Dendritic cell treated with granulocyte-macrophage colony-stimulating factor and Interleukin-4, amounts not matched to agents 40 ng/mL and 50 ng/mL, for 4 days (primary cell): ENCODE data around the gene KIF2A.

Experiments used
- H3K27ac Mint-ChIP-seq: one replicate; pipeline ENCODE4 v1.8.0; 2022; ENCODE audit warnings: mild to moderate bottlenecking, mixed read lengths
- H3K27me3 Mint-ChIP-seq: one replicate; pipeline ENCODE4 v1.8.0; 2022; ENCODE audit warnings: mild to moderate bottlenecking, mixed read lengths
- H3K36me3 Mint-ChIP-seq: one replicate; pipeline ENCODE4 v1.8.0; 2022; ENCODE audit warnings: low read depth, mixed read lengths
- H3K4me1 Mint-ChIP-seq: one replicate; pipeline ENCODE4 v1.8.0; 2022; ENCODE audit warnings: low read depth, mixed read lengths
- H3K4me3 Mint-ChIP-seq: one replicate; pipeline ENCODE4 v1.8.0; 2022; ENCODE audit warnings: mild to moderate bottlenecking, moderate library complexity, mixed read lengths
- H3K9me3 Mint-ChIP-seq: one replicate; pipeline ENCODE4 v1.8.0; 2022; ENCODE audit warnings: mixed read lengths
- intact Hi-C: fragments of 100-400 bp; cut with micrococcal nuclease; formaldehyde crosslinking; loops from one replicate; pipeline ENCODE4 v1.15.0; 2022

Gene KIF2A

GRCh38 chr5:62305715-62306322 is at the start of gene KIF2A:
Gene KIF2A, plus strand, starts transcription at chr5:62306206. Its CDS starts 267 bp downstream, at chr5:62306473.
- peak within 1 kb of the TSS; percentile 87 for H3K27ac Mint-ChIP-seq
- H3K9me3 Mint-ChIP-seq = no peaks in the 10 kb centered on the region
- intact Hi-C loops = loop anchor here (1.0 to 5.0 kb wide), 5 partner anchors 46 to 1359 kb away; partner anchors contain the start of genes DIMT1, ERCC8, IPO11 and NDUFAF2
- peaks cover 12% of the 10 kb centered on the region for H3K36me3 Mint-ChIP-seq
- peak within 1 kb of the TSS; percentile 89 for H3K4me3 Mint-ChIP-seq
- H3K27me3 Mint-ChIP-seq = no peaks in the 10 kb centered on the region
- peaks cover 30% of the 10 kb centered on the region for H3K4me1 Mint-ChIP-seq

GRCh38 chr5:62257020-62257367 is 49.0 kb upstream of the KIF2A start:
- H3K9me3 Mint-ChIP-seq = peaks cover 14% of the 10 kb centered on the region

DNA sequence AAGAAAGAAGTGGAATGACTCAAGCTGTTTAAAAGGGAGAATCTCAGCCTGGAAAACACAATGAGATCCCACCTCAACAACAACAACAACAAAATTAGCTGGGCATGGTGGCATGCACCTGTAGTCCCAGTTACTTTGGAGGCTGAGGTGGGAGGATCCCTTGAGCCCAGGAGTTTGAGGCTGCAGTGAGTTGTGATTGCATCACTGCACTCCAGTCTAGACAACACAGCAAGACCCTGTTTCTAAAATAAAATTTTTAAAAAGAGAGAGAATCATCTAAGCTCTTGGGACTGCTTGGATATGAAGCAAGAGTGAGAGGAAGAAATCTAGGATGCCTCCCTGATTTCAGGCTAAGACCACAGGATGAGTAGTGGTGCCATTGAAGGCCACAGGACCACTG is 47.4 kb upstream of the KIF2A start:
- Mint-ChIP-seq H3K4me3 (no peak overlapping the region), H3K4me1 (peaks cover 17% of the 10 kb centered on the region), H3K36me3 (no peaks in the 10 kb centered on the region), H3K27ac (no peak overlapping the region), H3K27me3 (no peaks in the 10 kb centered on the region), H3K9me3 (no peaks in the 10 kb centered on the region)
- intact Hi-C loops = no loop called here

More at GRCh38 chr5:62257020-62257367, 49.0 kb upstream of the KIF2A start:
- Mint-ChIP-seq H3K4me3 (no peak overlapping the region), H3K27ac (no peak overlapping the region), H3K27me3 (no peaks in the 10 kb centered on the region), H3K36me3 (no peaks in the 10 kb centered on the region), H3K4me1 (peaks cover 17% of the 10 kb centered on the region)
- intact Hi-C loops = no loop called here

DNA sequence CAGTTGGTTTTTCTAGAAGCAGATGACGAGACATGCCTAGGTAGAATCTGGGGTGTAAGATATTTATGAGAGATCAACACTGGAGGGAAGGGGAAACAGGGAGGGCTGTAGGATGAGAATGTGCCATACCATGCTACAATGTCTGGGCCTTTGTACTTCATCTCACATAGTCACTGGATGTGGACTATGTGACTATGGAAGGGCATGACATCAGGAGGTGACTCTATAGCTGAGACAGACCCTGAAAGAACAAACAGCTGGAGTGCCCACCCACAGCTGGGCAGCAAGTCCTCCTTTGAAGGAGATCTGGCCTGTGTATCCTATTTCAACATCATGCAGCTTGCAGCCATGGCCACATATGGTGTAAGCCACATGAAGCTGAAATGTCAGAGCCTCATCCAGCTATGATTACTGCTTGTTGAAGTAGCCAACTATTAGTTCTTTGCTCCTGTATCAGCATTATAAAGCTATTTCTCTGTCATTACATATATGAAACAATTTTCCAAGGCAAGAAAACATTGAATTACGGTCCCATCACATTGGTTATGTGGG is 46.2 kb upstream of the KIF2A start:
- H3K27ac Mint-ChIP-seq = no peak overlapping the region

DNA sequence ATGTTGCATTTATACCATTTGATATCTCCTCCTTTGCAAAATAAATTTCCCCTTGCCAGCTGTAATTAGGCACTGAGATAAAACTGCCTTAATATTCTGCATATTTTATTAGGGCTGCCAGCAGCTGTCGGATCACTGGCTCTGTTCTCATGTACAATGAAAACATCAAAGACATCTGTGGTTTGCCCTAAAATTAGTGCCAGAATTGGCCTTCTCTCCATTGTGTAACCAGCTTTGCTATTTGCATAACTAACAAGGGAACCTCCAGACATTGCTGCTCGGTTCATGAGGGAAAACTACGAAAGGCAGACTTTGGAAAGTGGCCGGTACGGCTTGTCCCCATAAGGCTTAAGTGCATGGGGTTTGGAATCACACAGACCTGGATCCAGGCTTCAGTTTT is 45.5 kb upstream of the KIF2A start:
- intact Hi-C loops = no loop called here
- no peaks in the 10 kb centered on the region for H3K9me3 Mint-ChIP-seq
- H3K4me1 Mint-ChIP-seq = peaks cover 17% of the 10 kb centered on the region
- H3K36me3 Mint-ChIP-seq = no peaks in the 10 kb centered on the region
- no peak overlapping the region for H3K4me3 Mint-ChIP-seq
- H3K27me3 Mint-ChIP-seq = no peaks in the 10 kb centered on the region
- no peak overlapping the region for H3K27ac Mint-ChIP-seq

More for the DNA sequence above, 46.2 kb upstream of the KIF2A start:
- H3K36me3 Mint-ChIP-seq = no peaks in the 10 kb centered on the region
- H3K9me3 Mint-ChIP-seq = no peaks in the 10 kb centered on the region
- intact Hi-C loops = no loop called here
- H3K27me3 Mint-ChIP-seq = no peaks in the 10 kb centered on the region
- peaks cover 17% of the 10 kb centered on the region for H3K4me1 Mint-ChIP-seq
- H3K4me3 Mint-ChIP-seq = no peak overlapping the region

GRCh38 chr5:62263401-62263800 is 42.6 kb upstream of the KIF2A start:
- Mint-ChIP-seq H3K4me1 (peaks cover 11% of the 10 kb centered on the region), H3K4me3 (no peak overlapping the region), H3K36me3 (no peaks in the 10 kb centered on the region), H3K9me3 (no peaks in the 10 kb centered on the region), H3K27me3 (no peaks in the 10 kb centered on the region), H3K27ac (no peak overlapping the region)
- intact Hi-C loops = no loop called here

GRCh38 chr5:62265648-62266112 is 40.3 kb upstream of the KIF2A start:
- Mint-ChIP-seq H3K4me1 (peaks cover 7% of the 10 kb centered on the region), H3K4me3 (no peak overlapping the region), H3K27ac (no peak overlapping the region), H3K36me3 (no peaks in the 10 kb centered on the region), H3K9me3 (no peaks in the 10 kb centered on the region), H3K27me3 (no peaks in the 10 kb centered on the region)
- intact Hi-C loops = no loop called here

- Mint-ChIP-seq H3K27me3 (no peaks in the 10 kb centered on the region), H3K4me1 (no peaks in the 10 kb centered on the region), H3K4me3 (no peak overlapping the region), H3K36me3 (no peaks in the 10 kb centered on the region), H3K27ac (no peak overlapping the region), H3K9me3 (no peaks in the 10 kb centered on the region)
- intact Hi-C loops = no loop called here
Measured at GRCh38 chr5:62266573-62266972, 39.4 kb upstream of the KIF2A start.

- Mint-ChIP-seq H3K4me3 (no peak overlapping the region), H3K27me3 (no peaks in the 10 kb centered on the region), H3K9me3 (peaks cover under 1% of the 10 kb centered on the region), H3K36me3 (no peaks in the 10 kb centered on the region), H3K4me1 (no peaks in the 10 kb centered on the region), H3K27ac (no peak overlapping the region)
- intact Hi-C loops = no loop called here
Measured at GRCh38 chr5:62268234-62268633, 37.8 kb upstream of the KIF2A start.

DNA sequence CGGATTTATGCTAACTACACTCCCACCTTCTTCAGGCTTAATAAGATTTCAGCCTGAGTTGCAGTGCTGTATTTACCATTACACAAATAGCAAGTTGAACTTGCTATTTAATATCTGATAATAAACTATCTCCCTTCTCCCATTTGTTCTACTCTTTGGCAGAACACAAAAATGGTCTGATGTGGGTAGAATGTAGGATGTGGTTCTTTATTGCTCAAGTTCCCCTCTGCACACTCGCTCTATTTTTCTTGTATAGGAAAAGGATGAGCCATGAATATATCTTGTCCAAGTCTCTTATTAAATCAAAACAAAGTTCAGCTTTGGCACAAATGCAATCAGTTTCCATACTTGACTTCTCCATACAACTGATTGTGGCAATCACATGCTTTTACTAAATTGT is 37.2 kb upstream of the KIF2A start:
- Mint-ChIP-seq H3K36me3 (no peaks in the 10 kb centered on the region), H3K4me3 (no peak overlapping the region), H3K4me1 (no peaks in the 10 kb centered on the region), H3K27ac (no peak overlapping the region), H3K27me3 (no peaks in the 10 kb centered on the region), H3K9me3 (peaks cover 6% of the 10 kb centered on the region)
- intact Hi-C loops = no loop called here

- H3K36me3 Mint-ChIP-seq = no peaks in the 10 kb centered on the region
- no peaks in the 10 kb centered on the region for H3K4me1 Mint-ChIP-seq
- no peaks in the 10 kb centered on the region for H3K27me3 Mint-ChIP-seq
- no peak overlapping the region for H3K4me3 Mint-ChIP-seq
- intact Hi-C loops = no loop called here
- peaks cover 8% of the 10 kb centered on the region for H3K9me3 Mint-ChIP-seq
- H3K27ac Mint-ChIP-seq = no peak overlapping the region
Measured at GRCh38 chr5:62271370-62271769, 34.6 kb upstream of the KIF2A start.

DNA sequence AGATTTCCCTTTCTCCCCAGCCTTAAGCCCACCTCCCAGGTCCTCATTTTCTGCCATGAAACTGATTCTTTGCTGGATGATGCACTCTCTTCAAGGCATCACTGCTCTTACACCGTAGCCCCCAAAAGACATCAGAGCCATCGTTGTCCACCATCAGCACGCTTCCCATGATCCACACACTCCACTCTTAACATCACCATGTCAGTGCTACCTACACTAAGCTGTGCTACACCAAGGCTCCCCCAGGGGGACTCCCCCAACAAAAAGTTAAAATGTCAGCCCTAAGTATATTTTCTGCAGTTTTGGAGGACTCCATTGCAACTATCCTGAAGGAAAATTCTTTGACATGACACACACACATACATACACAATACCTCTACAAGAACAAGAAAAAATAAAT is 34.1 kb upstream of the KIF2A start:
- peaks cover 8% of the 10 kb centered on the region for H3K9me3 Mint-ChIP-seq
- no peaks in the 10 kb centered on the region for H3K27me3 Mint-ChIP-seq
- intact Hi-C loops = no loop called here
- no peaks in the 10 kb centered on the region for H3K36me3 Mint-ChIP-seq
- no peaks in the 10 kb centered on the region for H3K4me1 Mint-ChIP-seq
- H3K27ac Mint-ChIP-seq = no peak overlapping the region
- no peak overlapping the region for H3K4me3 Mint-ChIP-seq

DNA sequence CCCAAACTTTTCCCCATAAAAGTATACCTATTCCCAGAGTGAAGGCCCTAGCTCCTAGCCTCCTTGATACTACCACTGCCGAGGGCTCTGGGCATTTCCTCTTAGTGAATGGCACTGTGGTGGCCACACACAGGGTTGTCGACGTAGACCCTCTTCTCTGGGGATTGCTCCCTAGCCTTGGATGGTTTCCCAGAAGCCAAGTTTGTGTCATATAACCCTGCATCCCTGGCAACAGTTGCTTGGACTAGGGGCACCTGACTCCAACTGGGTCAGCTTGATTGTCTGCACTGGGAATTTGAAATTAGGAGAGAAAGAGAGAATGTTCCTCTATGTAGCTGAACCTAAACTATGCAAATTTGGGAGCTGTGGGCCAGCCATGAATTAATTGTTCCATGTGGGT is 32.3 kb upstream of the KIF2A start:
- no peaks in the 10 kb centered on the region for H3K4me1 Mint-ChIP-seq
- intact Hi-C loops = no loop called here
- H3K9me3 Mint-ChIP-seq = peaks cover 8% of the 10 kb centered on the region
- H3K27me3 Mint-ChIP-seq = no peaks in the 10 kb centered on the region
- no peak overlapping the region for H3K27ac Mint-ChIP-seq
- H3K36me3 Mint-ChIP-seq = no peaks in the 10 kb centered on the region
- no peak overlapping the region for H3K4me3 Mint-ChIP-seq

GRCh38 chr5:62275581-62275980 is 30.4 kb upstream of the KIF2A start:
- H3K4me3 Mint-ChIP-seq = no peak overlapping the region
- intact Hi-C loops = no loop called here

GRCh38 chr5:62281411-62281810 is 24.6 kb upstream of the KIF2A start:
- Mint-ChIP-seq H3K4me3 (no peak overlapping the region), H3K9me3 (peaks cover 14% of the 10 kb centered on the region), H3K36me3 (no peaks in the 10 kb centered on the region), H3K27ac (no peak overlapping the region), H3K4me1 (no peaks in the 10 kb centered on the region), H3K27me3 (no peaks in the 10 kb centered on the region)
- intact Hi-C loops = no loop called here

More at GRCh38 chr5:62275581-62275980, 30.4 kb upstream of the KIF2A start:
- Mint-ChIP-seq H3K4me1 (no peaks in the 10 kb centered on the region), H3K9me3 (peaks cover 8% of the 10 kb centered on the region), H3K36me3 (no peaks in the 10 kb centered on the region), H3K27me3 (no peaks in the 10 kb centered on the region), H3K27ac (no peak overlapping the region)
